Mucosa of gallbladder (tissue), 1 donor: ENCODE data around the gene PAK2. TPM values are rescaled to one million over a fixed set of nuclear protein-coding genes. Genes with fewer than 3 reads are reported as not detected.
"Not testable (repeated sequence)": the region's sequence is repeated elsewhere in the genome, so short reads cannot be mapped to it uniquely, and the experiment has no call there.

ENCODE experiments used
- DNase-seq: peaks from one replicate; pipeline ENCODE4 v3.0.0-alpha.2; 2020; ENCODE audit warnings: low spot score
- total RNA-seq: library from RNA; stranded (reverse); gene quantifications from one replicate; pipeline ENCODE4 v1.2.1, GENCODE V29; 2021
- donor health status: DM: no; HTN: no; CAD: no.

PAK2 gene
- total RNA-seq, 1 donor from 2014 or later = 63.4 TPM

GRCh38 chr3:196843435-196844110 is 103.9 kb downstream of the PAK2 start:
- no peak for DNase-seq

GRCh38 chr3:196844235-196845219 is 104.9 kb downstream of the PAK2 start:
- DNase-seq = not testable (repeated sequence)

- not testable (repeated sequence) for DNase-seq
Measured at GRCh38 chr3:196848375-196848774, 108.7 kb downstream of the PAK2 start.

GRCh38 chr3:196849180-196849741 is 109.6 kb downstream of the PAK2 start:
- no peak for DNase-seq

GRCh38 chr3:196863000-196863399 is 123.3 kb downstream of the PAK2 start:
- not testable (repeated sequence) for DNase-seq

- no peak for DNase-seq
Measured at GRCh38 chr3:196867155-196867506, 127.5 kb downstream of the PAK2 start.

- DNase-seq = peak; percentile 93
Measured at GRCh38 chr3:196867507-196868296, 128.0 kb downstream of the PAK2 start, which contains the start of gene SENP5. TSS of gene SENP5 (plus strand) at chr3:196867920. CDS start at chr3:196885182, 17,262 bp downstream.

GRCh38 chr3:196868297-196868661 is 128.6 kb downstream of the PAK2 start:
- DNase-seq = no peak

- DNase-seq = no peak
Measured at GRCh38 chr3:196872316-196872715, 132.7 kb downstream of the PAK2 start.

- DNase-seq = not testable (repeated sequence)
Measured at GRCh38 chr3:196874511-196875094, 134.9 kb downstream of the PAK2 start.

GRCh38 chr3:196875258-196875657 is 135.6 kb downstream of the PAK2 start:
- no peak for DNase-seq

Other genes with a start within 250 kb of the PAK2 start
- gene RNF168, start 236.1 kb upstream of the PAK2 start, total RNA-seq = 23.2 TPM
- gene SMCO1, start 224.5 kb upstream of the PAK2 start, total RNA-seq = not detected
- gene WDR53, start 171.3 kb upstream of the PAK2 start, total RNA-seq = 8.6 TPM
- gene FBXO45, start 171.2 kb upstream of the PAK2 start, total RNA-seq = 7.5 TPM
- 6.4 TPM for gene NRROS, start 100.2 kb upstream of the PAK2 start, total RNA-seq
- 3.3 TPM for gene CEP19, start 27.6 kb upstream of the PAK2 start, total RNA-seq
- gene PIGX, start 27.5 kb upstream of the PAK2 start, total RNA-seq = 21.5 TPM
- 25.3 TPM for gene SENP5, start 128.1 kb downstream of the PAK2 start, total RNA-seq
- 48.7 TPM for gene NCBP2, start 202.7 kb downstream of the PAK2 start, total RNA-seq
- 7.5 TPM for gene PIGZ, start 229.0 kb downstream of the PAK2 start, total RNA-seq